Endothelial cell of umbilical vein (primary cell): ENCODE data around the gene THEM4. TPM values are rescaled to one million over a fixed set of nuclear protein-coding genes. Genes with fewer than 3 reads are reported as not detected.
"Not testable (repeated sequence)": the region's sequence is repeated elsewhere in the genome, so short reads cannot be mapped to it uniquely, and the experiment has no call there.

ENCODE experiments used
- BruUV-seq: library from RNA; stranded (reverse); fragments of 400-500 nt; replicated peaks from 2 replicates; lab custom pipeline; 2021; lab: Mats Ljungman, UMichigan
- CTCF ChIA-PET: fragments of 300-600, 350-600 bp; sonication (Branson Sonifier 250); formaldehyde crosslinking; loops from one replicate; lab custom pipeline; 2021; ENCODE audit warnings: antibody characterized with exemption, inconsistent platforms; lab: Charles Lee
- POLR2A ChIA-PET: fragments of 300-600, 350-600 bp; sonication (Branson Sonifier 250); formaldehyde crosslinking; loops from one replicate; lab custom pipeline; 2021; ENCODE audit warnings: antibody characterized with exemption, inconsistent platforms; lab: Charles Lee
- DNase-seq: peaks from one replicate; pipeline ENCODE4 v3.0.0-alpha.2; 2011; ENCODE audit warnings: low read depth, low spot score
- FAIRE-seq: peaks from 2 replicates; lab custom pipeline; 2011; peaks lifted over from hg19 to GRCh38; lab: Jason Lieb, UNC
- H2AFZ ChIP-seq: 2 replicates; pipeline ENCODE4 v1.6.0; 2012; ENCODE audit warnings: low read depth, low read length, control low read depth, inconsistent platforms
- H3K27ac ChIP-seq: 2 replicates; pipeline ENCODE4 v1.5.1; 2011; ENCODE audit warnings: low read depth, mild to moderate bottlenecking, control low read depth, low read length, moderate library complexity; ENCODE audit not compliant: insufficient read depth
- H3K27me3 ChIP-seq, 2 experiments: 2 replicates each; pipeline versions ENCODE4 v1.6.0 to v1.6.1; 2011; ENCODE audit warnings: low read length in 2 of 2, mixed read lengths in 1 of 2; ENCODE audit not compliant: control insufficient read depth in 2 of 2, insufficient read depth in 2 of 2
- H3K36me3 ChIP-seq, 2 experiments: 2 replicates in 1 of 2; 3 replicates in 1 of 2; pipeline ENCODE4 v1.5.1; 2011; ENCODE audit warnings: low read length in 2 of 2, mild to moderate bottlenecking in 1 of 2, moderate library complexity in 1 of 2; ENCODE audit not compliant: control insufficient read depth in 2 of 2, insufficient read depth in 2 of 2; ENCODE audit errors: extremely low read depth in 1 of 2
- H3K4me1 ChIP-seq: 3 replicates; pipeline ENCODE4 v1.5.1; 2011; ENCODE audit warnings: mild to moderate bottlenecking, low read length; ENCODE audit not compliant: control insufficient read depth, insufficient read depth; ENCODE audit errors: extremely low read depth
- H3K4me2 ChIP-seq: 2 replicates; pipeline ENCODE4 v1.6.1; 2011; ENCODE audit warnings: low read length, control low read depth, mixed read lengths; ENCODE audit not compliant: insufficient read depth
- H3K4me3 ChIP-seq, 3 experiments: fragments of 200-600 bp in 1 of 3; sonication (generic), shearing (Covaris generic) in 1 of 3; replicated peaks in 1 of 3; 2 replicates each; pipeline ENCODE4 v1.5.1; 2011 to 2016; ENCODE audit warnings: control low read depth in 3 of 3, low read length in 3 of 3, mild to moderate bottlenecking in 2 of 3, inconsistent platforms in 1 of 3, low read depth in 1 of 3, moderate library complexity in 1 of 3; ENCODE audit not compliant: insufficient read depth in 1 of 3
- H3K79me2 ChIP-seq: 2 replicates; pipeline ENCODE4 v1.6.0; 2012; ENCODE audit warnings: low read length, inconsistent platforms; ENCODE audit not compliant: control insufficient read depth, insufficient read depth
- H3K9ac ChIP-seq: replicated peaks from 2 replicates; pipeline ENCODE3; 2011; ENCODE audit warnings: low read length, control low read depth; ENCODE audit not compliant: insufficient read depth; ENCODE audit errors: extremely low read depth
- H3K9me1 ChIP-seq: replicated peaks from 3 replicates; pipeline ENCODE4 v1.6.0; 2011; ENCODE audit warnings: mild to moderate bottlenecking, low read length; ENCODE audit not compliant: control insufficient read depth, insufficient read depth; ENCODE audit errors: extremely low read depth
- H3K9me3 ChIP-seq: replicated peaks from 2 replicates; pipeline ENCODE4 v1.5.1; 2012; ENCODE audit warnings: low read length, inconsistent platforms; ENCODE audit not compliant: control insufficient read depth, insufficient read depth
- H4K20me1 ChIP-seq: replicated peaks from 2 replicates; pipeline ENCODE3; 2011; ENCODE audit warnings: mild to moderate bottlenecking, low read length; ENCODE audit not compliant: control insufficient read depth, insufficient read depth; ENCODE audit errors: extremely low read depth
- EZH2 ChIP-seq: IDR thresholded peaks from 2 replicates; pipeline ENCODE4 v1.6.1; 2012; ENCODE audit warnings: borderline replicate concordance, low read depth, mild to moderate bottlenecking, moderate library complexity, low read length, inconsistent platforms; ENCODE audit not compliant: severe bottlenecking
- FOS ChIP-seq: IDR thresholded peaks from 2 replicates; pipeline ENCODE4 v1.6.1; 2011; ENCODE audit warnings: mild to moderate bottlenecking, low read length, moderate library complexity, borderline replicate concordance; ENCODE audit not compliant: insufficient read depth
- GATA2 ChIP-seq: IDR thresholded peaks from 2 replicates; pipeline ENCODE4 v1.7.0; 2011; ENCODE audit warnings: low read depth, mild to moderate bottlenecking, moderate library complexity, mixed read lengths, low read length; ENCODE audit not compliant: insufficient read length, insufficient read depth
- JUN ChIP-seq: IDR thresholded peaks from 2 replicates; pipeline ENCODE4 v1.6.1; 2011; ENCODE audit warnings: borderline replicate concordance, low read depth; ENCODE audit not compliant: insufficient read length, insufficient read depth
- MYC ChIP-seq: IDR thresholded peaks from one replicate; pipeline ENCODE4 v1.6.1; 2011; ENCODE audit warnings: mild to moderate bottlenecking, low read depth, low read length
- POLR2A ChIP-seq: IDR thresholded peaks from 2 replicates; pipeline ENCODE4 v1.6.1; 2012; ENCODE audit warnings: low read depth, mild to moderate bottlenecking, control low read depth, low read length
- POLR2AphosphoS5 ChIP-seq: IDR thresholded peaks from 2 replicates; pipeline ENCODE4 v1.6.1; 2012; ENCODE audit warnings: low read depth, mild to moderate bottlenecking, control low read depth, low read length, moderate library complexity; ENCODE audit not compliant: insufficient read depth
- dilution Hi-C: fragments of 300-500 bp; cut with MboI; formaldehyde crosslinking; loops from one replicate; pipeline ENCODE4 v1.15.0; 2019; ENCODE audit warnings: low sequenced_read_pairs; ENCODE audit not compliant: extremely low pct_ligation_motif_present
- intact Hi-C: fragments of 100-400 bp; cut with micrococcal nuclease; formaldehyde crosslinking; loops from one replicate; pipeline ENCODE4 v1.10.0; 2022
- polyA plus RNA-seq, 4 experiments: library from polyadenylated mRNA; depleted of rRNA in 3 of 4; stranded (reverse) in 3 of 4; unstranded in 1 of 4; fragments of >200 nt; gene quantifications; 2 replicates each; pipeline versions ENCODE4 v1.2.1 to v1.2.3, GENCODE V29; 2011 to 2012; ENCODE audit warnings: missing spikeins in 1 of 4
- total RNA-seq: library from RNA; stranded (reverse); gene quantifications from 2 replicates; pipeline ENCODE4 v1.2.3, GENCODE V29; 2021
- TF ChIP-seq, protein P1 (sequence below): IDR thresholded peaks from 2 replicates; pipeline ENCODE4 v1.6.1; 2011; ENCODE audit not compliant: insufficient read depth, insufficient read length
- TF ChIP-seq, protein P2 (sequence below), 2 donors: IDR thresholded peaks; 1 replicate in 1 of 2; 2 replicates in 1 of 2; pipeline ENCODE4 v1.5.1; 2011; ENCODE audit warnings: low read length in 2 of 2, mild to moderate bottlenecking in 2 of 2, moderate library complexity in 2 of 2, control low read depth in 1 of 2, inconsistent platforms in 1 of 2, low read depth in 1 of 2; ENCODE audit not compliant: insufficient read depth in 1 of 2; ENCODE audit errors: extremely low read depth in 1 of 2

THEM4 gene
- total and polyA plus RNA-seq, 2 donors (not counting 3 experiments of a cell fraction or from before 2014, with no cell fraction given), result 22.3 to 24.9 TPM

DNA sequence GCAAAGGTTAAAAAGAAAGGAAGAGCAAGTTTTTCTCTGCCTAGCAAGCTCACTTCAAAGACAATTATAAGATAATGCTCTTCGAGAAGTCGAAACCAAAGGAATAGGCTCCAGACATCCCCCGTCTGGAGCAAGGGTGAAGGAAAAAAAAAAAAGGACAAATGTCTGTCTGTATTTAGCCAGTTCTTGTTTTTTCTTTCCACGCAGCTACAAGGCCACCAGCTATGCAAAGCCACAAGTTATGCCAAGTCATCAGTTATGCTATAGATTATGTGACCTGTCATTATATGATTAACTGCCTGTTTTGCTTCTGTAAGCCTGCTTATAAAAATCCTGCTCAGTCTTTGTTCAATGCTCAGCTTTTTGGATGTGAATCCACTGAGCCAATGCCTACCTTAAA is 53.4 kb downstream of the THEM4 start:
- no peaks in the 10 kb centered on the region for H4K20me1 ChIP-seq
- FAIRE-seq (no peak), DNase-seq (no peak)
- H3K9me1 ChIP-seq, result no peaks in the 10 kb centered on the region
- H3K4me1 ChIP-seq, result peaks cover 7% of the 10 kb centered on the region
- ChIA-PET CTCF (no interaction called here), POLR2A (interaction anchor here (0.6 kb wide), 1 partner anchor 39 kb away, joined by 3 read pairs; no protein-coding TSS in a partner anchor)
- dilution Hi-C loops, result no loop called here
- H3K9ac ChIP-seq, result no peak overlapping the region
- peaks cover 0 to 3% of the 10 kb centered on the region in 2 experiments for H3K27me3 ChIP-seq
- no peak overlapping the region for H3K4me2 ChIP-seq
- no peak for TF ChIP-seq GATA2
- no peak for TF ChIP-seq POLR2AphosphoS5
- TF ChIP-seq MYC, result no peak
- no peak for TF ChIP-seq FOS
- TF ChIP-seq, protein P1, sequence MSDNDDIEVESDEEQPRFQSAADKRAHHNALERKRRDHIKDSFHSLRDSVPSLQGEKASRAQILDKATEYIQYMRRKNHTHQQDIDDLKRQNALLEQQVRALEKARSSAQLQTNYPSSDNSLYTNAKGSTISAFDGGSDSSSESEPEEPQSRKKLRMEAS, result no peak
- TF ChIP-seq, protein P2, sequence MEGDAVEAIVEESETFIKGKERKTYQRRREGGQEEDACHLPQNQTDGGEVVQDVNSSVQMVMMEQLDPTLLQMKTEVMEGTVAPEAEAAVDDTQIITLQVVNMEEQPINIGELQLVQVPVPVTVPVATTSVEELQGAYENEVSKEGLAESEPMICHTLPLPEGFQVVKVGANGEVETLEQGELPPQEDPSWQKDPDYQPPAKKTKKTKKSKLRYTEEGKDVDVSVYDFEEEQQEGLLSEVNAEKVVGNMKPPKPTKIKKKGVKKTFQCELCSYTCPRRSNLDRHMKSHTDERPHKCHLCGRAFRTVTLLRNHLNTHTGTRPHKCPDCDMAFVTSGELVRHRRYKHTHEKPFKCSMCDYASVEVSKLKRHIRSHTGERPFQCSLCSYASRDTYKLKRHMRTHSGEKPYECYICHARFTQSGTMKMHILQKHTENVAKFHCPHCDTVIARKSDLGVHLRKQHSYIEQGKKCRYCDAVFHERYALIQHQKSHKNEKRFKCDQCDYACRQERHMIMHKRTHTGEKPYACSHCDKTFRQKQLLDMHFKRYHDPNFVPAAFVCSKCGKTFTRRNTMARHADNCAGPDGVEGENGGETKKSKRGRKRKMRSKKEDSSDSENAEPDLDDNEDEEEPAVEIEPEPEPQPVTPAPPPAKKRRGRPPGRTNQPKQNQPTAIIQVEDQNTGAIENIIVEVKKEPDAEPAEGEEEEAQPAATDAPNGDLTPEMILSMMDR (IDR thresholded peaks at IDR 0.05; ENCODE audit: extremely low read depth in 1 of 2, insufficient read depth in 1 of 2, low read depth in 1 of 2, low read length in 2 of 2), result no peak
- TF ChIP-seq POLR2A, result no peak
- TF ChIP-seq EZH2, result no peak
- TF ChIP-seq JUN, result no peak
- no peak overlapping the region for H3K27ac ChIP-seq
- no peaks in the 10 kb centered on the region for H3K9me3 ChIP-seq
- intact Hi-C loops, result no loop called here
- H3K36me3 ChIP-seq, result no peaks in the 10 kb centered on the region
- BruUV-seq, result no TSS peak
- no peak overlapping the region for H2AFZ ChIP-seq
- H3K4me3 ChIP-seq, result no peak overlapping the region
- no peaks in the 10 kb centered on the region for H3K79me2 ChIP-seq

DNA sequence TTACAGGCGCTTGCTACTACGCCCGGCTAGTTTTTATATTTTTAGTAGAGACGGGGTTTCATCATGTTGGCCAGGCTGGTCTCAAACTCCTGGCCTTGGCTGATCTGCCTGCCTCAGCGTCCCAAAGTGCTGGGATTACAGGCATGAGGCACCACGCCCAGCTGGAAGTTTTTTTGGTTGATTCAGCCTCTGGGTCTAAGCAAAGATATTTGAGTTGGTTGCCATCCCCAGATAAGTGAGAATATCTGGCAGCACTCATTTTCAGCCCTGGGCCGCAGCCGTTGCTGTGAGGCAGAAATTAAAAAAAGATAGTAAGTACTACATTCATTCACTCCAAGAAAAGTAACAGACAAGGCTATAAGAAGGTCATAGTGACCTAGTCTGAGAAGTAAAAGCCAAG is 53.8 kb downstream of the THEM4 start:
- H3K27ac ChIP-seq, H4K20me1 ChIP-seq, BruUV-seq, H3K79me2 ChIP-seq, H3K4me3 ChIP-seq, intact Hi-C loops, DNase-seq, FAIRE-seq, POLR2A ChIA-PET, H3K36me3 ChIP-seq, H3K4me1 ChIP-seq, CTCF ChIA-PET, H3K9ac ChIP-seq, H2AFZ ChIP-seq, H3K4me2 ChIP-seq, dilution Hi-C loops, H3K27me3 ChIP-seq, H3K9me1 ChIP-seq, H3K9me3 ChIP-seq: not testable (repeated sequence)
